Nucleus accumbens (tissue), 56 donors: ENCODE measurements around the gene ENPP7.

Source experiments
- DNase-seq, 56 donors: peaks; one replicate each; lab custom pipeline; 2025; lab: John Stamatoyannopoulos, UW

Gene ENPP7

GRCh38 chr17:79788455-79788854, 57.7 kb downstream of the ENPP7 start:
- no peak for DNase-seq

DNA sequence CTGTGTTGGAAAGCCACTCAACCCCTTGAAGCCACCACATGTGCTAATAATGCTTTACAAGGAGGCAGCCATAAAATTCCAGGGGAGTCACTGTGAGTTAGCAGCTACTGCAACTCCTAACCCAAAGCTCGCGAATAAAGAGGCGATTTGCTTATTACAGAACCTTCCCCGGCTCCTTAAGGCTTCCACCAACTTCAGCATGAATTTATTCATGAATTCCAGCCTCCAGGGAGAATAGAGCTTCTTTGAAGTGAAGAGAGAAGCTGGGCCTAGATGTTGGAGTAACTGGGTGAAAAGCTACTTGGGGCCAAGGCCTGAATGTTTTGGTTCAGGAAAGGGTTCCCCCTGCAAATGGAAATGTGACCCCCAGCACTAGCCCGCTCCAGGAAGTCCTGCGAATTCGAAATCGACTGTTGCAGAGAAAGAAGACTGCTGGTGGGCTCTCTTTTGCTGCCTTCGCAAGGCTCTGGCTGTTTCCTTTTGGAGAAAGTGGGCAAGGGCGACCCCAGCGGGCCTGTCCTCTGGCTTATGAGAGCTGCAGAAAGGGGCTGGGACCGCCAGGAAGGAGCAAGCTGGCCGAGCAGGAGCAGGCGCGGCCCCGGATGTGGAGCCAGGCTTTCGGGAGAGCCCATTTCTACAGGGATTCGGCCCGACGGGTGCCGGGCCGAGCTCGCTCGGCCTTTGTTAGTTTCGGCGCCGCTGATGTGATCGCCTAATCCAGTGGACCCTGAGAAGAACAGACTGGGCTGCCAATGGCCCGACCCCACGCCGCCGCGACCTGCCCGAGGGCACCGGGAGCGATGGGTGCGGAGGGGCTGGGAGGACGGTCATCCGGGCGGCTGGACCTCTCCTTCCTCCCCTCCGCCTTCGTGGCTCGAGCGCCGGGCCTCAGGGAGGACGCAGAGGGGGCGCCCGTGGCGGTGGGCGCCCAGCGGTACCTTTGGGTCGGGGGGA, 58.5 kb downstream of the ENPP7 start:
- DNase-seq: no peak

GRCh38 chr17:79789943-79790804, 59.4 kb downstream of the ENPP7 start:
- DNase-seq: peak in 10 of 56 donors; percentile 9 to 64 (median 36)

DNA sequence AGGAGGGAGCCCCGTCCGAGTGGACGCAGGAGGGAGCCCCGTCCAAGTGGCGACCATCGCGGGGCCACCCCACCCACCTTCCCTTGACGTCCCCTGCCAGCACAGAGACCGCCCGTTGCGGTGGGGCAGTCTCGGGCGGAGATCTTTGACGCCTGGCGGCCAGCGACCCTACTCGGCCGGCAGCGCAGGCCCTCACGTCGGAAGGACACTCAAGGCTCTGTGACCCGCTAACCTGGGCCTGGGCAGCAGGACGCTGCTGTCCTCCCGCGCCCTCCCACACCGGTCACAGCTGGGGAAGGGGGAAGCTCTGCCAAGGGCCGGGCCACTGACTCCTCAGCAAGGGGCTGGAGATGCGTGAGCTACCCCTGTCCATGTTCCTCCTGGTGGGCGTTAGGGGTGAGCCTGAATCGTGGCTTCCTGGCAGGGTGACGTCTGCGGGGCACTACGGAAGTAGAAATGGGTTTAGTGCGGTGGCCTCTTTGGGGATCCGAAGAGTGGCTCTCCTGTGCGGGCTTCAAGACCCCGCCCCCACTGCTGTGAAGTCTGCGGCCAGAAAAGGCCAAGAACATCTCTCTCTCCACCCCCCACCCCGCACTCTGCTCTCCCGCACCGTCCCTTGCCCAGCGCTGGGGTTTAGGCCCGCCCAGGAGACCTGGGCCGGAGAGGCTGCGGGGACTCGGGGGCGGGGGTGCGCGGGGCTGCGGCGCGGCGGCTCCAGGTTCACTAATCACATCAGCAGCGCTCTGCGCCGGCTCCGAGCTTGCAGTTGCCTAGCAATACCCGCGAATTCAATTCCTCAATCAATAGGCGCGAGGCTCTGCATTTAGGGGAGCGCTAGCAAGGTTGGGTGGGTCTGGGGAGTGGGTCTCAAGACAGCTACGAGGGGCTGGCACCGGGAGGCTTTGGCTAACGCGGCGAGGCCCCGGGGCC, 60.3 kb downstream of the ENPP7 start:
- peak in 8 of 56 donors; percentile 8 to 60 (median 26) for DNase-seq

GRCh38 chr17:79791735-79792161, 61.0 kb downstream of the ENPP7 start:
- no peak for DNase-seq
